DMS 273 treated with DMSO at 0.1 percent for 48 hours (cell line): ENCODE measurements around the gene UGT1A8.
A peak's percentile ranks its signal among the peaks of the same experiment; 100 is the strongest.
"Not testable (repeated sequence)": the region's sequence is repeated elsewhere in the genome, so short reads cannot be mapped to it uniquely, and the experiment has no call there.

ENCODE experiments used
- DNase-seq: peaks from one replicate; lab custom pipeline; 2025; lab: John Stamatoyannopoulos, UW

UGT1A8 gene

GRCh38 chr2:233643128-233643527 lies 25.7 kb downstream of the UGT1A8 start:
- no peak for DNase-seq

DNA sequence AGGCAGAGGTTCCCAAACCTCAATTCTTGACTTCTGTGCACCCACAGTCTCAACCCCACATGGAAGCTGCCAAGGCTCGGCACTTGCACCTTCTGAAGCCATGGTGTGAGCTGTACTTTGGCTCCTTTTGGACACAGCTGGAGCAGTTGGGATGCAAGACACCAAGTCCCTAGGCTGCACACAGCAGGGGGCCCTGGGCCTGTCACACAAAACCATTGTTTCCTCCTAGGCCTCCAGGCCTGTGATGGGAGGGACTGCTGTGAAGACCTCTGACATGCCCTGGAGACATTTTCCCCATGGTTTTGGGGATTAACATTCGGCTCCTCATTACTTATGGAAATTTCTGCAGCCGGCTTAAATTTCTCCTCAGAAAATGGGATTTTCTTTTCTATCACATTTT lies 28.6 kb downstream of the UGT1A8 start:
- DNase-seq = not testable (repeated sequence)

DNA sequence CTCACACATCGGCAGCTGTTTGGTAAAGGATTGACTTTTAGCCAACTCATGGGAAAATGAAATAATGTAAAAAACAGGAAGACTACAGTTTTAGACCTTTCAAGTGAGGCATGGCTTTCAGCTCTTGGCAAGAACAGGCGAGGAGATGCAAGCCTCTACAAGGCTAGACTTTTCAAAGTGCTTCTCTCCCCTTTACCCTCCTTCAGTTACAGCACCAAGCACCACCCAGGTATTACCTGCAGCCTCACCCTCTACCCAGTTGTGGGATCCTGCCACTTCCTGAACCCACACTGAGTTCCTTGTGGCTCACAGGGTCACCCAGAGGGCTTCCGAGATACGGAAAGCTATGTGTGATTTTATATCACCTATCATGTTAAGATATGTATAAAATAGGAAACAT lies 33.5 kb downstream of the UGT1A8 start:
- DNase-seq = no peak

DNA sequence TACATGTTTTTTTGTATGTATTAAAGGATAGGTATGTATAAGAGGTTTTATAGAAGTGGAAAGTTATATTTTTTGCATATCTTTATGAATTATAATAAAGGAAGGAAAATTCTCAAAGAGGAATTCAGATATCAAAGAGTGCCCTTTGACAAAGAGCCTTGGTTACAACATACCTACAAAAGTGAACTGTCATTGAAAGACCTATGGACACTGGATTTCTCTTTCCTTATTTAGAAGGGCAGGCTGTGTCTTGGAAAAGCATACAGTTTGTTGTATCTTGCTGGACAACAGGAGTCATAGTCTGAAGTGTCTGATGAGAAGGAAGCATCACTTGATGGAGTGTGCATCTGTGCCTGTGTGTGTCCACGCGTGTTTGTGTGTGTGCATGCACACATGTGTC lies 34.0 kb downstream of the UGT1A8 start:
- no peak for DNase-seq

DNA sequence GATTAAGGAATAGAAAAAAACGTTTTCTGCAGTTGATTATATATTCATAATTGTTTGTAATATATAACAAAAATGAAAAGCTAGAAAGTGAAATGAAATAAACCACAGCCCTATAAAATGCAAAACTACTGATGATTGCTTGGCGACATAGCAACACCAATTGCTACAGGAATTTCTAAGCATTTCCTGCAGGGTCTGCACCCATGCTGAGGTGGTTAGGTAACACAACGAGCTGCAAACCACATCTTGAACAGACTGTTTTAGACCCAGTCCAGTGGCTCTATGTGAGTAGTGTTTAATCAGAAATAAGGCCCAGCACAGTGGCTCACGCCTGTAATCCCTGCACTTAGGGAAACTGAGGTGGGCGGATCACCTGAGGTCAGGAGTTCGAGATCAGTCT lies 37.1 kb downstream of the UGT1A8 start:
- no peak for DNase-seq

DNA sequence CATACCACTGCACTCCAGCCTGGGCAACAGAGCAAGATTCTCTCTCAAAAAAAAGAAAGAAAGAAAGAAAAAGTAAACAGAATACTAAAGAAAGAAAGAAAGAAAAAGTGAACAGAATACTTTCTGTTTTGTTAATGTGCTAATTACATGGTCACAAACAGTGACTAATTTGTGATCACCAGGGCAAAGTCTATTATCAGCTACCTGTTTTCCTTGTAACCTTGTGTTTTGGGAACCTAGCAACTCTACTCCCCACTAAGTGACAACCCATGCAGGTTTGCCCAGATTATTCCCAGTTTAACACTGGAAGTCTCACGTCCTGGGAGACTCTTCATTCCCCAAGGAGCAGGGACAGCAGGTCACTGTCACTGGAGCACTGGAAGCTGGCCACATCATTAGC lies 37.6 kb downstream of the UGT1A8 start:
- DNase-seq = no peak

DNA sequence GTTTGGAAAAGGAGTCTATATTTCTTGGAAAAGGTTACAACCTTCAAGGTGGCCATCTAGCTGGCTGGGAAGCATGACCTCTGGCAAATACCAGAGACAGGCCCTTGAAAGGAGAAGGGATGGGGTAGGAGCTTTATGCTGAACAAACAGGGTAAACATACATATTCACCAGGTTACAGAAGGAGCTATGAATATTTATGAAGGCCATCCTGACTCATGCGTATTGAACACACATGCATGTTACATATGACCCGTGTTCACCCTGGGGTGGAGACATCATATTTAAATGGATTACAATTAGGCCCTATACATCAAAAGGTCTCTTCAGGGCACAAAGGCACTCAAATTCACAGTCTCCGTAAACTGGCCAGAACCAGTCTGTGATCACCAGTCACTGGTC lies 38.5 kb downstream of the UGT1A8 start:
- not testable (repeated sequence) for DNase-seq

DNA sequence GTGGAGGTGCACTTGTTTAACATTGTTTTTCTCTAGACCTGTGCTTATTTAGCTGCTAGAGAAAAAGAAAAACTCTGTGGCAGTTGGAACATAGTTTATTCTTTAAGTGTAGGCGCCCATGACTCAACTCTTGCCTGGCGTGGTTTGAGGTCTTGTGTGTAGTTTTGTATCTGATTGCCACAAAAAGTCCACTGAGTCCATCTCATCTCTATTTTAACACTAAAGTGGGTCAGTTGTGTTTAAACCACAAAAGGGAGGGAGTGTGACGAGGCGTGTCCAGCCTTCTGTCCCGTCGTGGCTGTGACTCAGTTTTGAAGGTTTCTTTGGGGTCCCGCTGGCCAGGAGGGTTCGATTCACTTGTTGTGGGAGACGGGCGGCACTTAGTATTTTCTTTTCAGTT lies 39.0 kb downstream of the UGT1A8 start:
- no peak for DNase-seq

GRCh38 chr2:233658610-233659009 lies 41.2 kb downstream of the UGT1A8 start:
- DNase-seq = no peak

- no peak for DNase-seq
Measured at GRCh38 chr2:233663911-233664310, 46.5 kb downstream of the UGT1A8 start.

DNA sequence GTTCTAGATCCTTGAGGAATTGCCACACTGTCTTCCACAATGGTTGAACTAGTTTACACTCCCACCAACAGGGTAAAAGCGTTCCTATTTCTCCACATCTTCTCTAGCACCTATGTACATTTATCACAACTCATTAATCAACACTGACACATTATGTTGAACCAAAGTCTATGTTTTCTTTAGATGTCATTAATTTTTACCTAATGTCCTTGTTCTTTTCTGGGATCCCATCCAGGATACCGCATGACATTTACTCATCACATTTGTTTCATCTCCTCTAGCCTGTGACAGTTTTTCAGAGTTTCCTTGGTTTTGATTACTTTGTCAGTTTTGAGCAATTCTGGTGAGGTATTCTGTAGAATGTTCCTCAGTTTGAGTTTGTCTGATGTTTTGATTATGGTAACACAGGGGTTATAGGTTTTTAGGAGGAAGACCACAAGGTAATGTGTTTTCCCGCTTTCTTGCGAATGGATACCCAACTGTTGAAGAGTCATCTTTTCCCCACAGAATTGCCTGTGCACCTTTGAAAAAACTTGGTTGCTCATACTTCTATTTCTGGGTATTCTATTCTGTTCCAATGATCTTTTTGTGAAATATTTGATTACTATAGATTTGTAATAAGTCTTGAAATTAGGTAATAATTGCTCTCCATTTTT lies 51.3 kb downstream of the UGT1A8 start:
- DNase-seq = no peak

GRCh38 chr2:233671290-233672161 lies 54.1 kb downstream of the UGT1A8 start, which contains the start of gene UGT1A9:
TSS of gene UGT1A9 (plus strand) at chr2:233671898. CDS start at chr2:233671935, 37 bp downstream.
- no peak for DNase-seq

DNA sequence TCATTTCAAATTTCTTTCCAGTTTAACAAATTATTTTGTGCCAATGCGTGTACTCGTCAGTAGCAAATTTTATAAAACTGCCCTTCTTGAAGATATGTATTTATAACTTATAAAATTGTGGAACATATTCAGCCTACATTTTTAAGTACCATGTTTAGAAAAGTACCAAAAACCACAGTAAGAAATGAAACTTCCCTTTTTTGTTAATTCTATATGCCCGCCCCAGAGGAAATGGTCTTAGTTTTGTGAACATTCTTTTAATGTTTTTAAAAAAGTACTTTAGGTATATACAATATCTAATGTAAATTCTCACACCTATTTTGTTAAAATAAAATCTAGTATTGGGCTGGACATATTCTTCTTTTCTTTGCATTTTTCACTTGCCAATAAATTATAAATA lies 55.5 kb downstream of the UGT1A8 start:
- DNase-seq = no peak

DNA sequence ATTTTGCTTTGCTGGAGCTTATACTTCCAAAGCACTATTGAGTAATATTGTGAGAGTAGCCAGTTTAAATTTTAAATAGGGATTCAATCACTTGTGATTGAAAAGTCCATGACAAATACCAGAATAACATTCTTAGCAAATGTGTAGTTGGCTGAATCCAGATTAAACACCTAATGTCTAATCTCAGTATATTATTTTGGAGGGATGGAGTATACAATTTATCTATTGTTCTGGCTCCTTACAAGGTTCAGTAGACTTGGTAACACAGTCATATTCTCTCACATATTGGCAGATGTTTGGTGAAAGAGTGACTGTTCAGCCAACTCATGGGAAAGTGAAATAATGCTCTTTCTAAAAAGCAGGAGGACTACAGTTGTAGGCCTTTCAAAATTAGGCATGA lies 56.5 kb downstream of the UGT1A8 start:
- DNase-seq = no peak

GRCh38 chr2:233674314-233674713 lies 56.9 kb downstream of the UGT1A8 start:
- no peak for DNase-seq

DNA sequence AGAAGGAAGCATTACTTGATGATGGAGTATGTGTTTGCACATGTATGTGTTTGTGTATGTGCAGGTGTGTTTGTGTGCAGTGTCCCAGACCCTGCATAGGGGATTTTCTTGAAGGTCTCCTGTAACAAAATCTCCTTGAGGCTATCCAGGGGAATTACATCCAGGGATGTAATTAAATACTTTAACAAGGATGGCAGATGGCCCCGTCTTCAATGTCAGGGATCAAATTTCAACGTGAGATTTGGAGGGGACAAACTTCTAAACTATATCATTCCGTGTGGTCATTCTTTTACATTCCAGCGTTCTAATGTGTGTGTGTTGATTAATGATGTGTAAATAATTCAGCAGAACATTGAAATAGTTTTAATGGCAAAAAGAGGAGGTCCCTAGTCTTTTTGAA lies 57.6 kb downstream of the UGT1A8 start:
- peak; percentile 27 for DNase-seq

- DNase-seq = no peak
Measured at GRCh38 chr2:233676046-233676445, 58.6 kb downstream of the UGT1A8 start.

DNA sequence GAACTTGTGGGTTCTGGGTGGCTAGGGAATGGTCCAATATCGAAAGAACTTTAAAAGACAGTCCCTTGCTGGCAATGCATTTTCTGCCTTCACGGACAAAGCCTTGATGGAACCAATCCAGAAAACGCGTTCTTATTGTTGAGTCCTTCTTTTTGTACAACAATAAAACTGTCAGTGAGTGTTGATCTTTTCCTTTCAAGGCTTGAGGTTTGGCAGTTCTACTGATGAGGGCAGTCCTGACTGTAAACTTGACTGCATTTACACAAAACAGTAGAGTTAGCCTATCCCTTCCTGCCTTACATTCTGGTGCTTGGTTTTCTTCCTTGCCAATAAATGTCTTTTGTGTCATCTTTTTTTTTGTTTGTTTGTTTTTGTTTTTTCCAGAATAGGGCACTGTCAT lies 61.8 kb downstream of the UGT1A8 start:
- DNase-seq = no peak

DNA sequence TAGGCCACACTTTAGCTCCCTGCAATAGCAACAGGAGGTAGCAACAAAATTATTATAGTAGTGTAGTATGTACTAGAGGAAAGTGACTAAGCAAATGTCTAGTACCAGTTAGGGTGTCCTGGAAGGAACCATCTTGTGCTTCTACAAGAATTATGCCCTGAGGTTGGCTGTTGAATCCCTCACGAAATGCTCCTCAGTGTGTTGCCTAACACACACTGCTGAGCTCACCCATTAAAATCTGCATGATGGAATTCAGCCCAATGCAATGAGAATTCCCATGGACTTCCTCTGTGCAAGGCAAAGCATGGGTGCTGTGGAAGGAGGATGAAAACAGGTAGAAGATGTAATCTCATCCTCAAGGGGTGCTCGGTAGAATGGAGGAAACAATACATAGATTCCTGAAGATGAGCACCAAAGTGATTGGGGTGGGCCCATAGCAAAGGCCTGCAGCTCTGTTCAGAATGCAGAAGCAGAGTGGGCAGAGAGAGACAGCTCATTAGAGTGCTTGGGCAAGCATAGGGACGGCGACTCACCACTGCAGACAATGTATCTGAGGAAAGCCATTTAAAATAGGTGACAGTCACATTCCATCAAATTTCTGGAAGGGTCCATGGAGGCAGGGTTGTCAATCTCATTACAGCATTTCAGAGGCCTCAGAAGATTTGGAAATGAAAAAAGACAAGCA lies 63.1 kb downstream of the UGT1A8 start:
- no peak for DNase-seq

GRCh38 chr2:233681521-233682099 lies 64.2 kb downstream of the UGT1A8 start, which contains the start of gene UGT1A7:
TSS of gene UGT1A7 (plus strand) at chr2:233681901. CDS start at chr2:233681938, 37 bp downstream.
- no peak for DNase-seq

GRCh38 chr2:233684640-233685039 lies 67.2 kb downstream of the UGT1A8 start:
- DNase-seq = no peak

GRCh38 chr2:233686928-233687327 lies 69.5 kb downstream of the UGT1A8 start:
- no peak for DNase-seq
